K562 (cell line): ENCODE measurements around the gene TENT4A.

ENCODE experiments used
- ATF3 ChIP-seq, 2 experiments: fragments of 450-650 bp in 1 of 2; sonication (generic) in 1 of 2; formaldehyde crosslinking in 1 of 2; IDR thresholded peaks in 1 of 2; conservative IDR thresholded peaks in 1 of 2; 2 replicates each; pipeline versions ENCODE4 v1.6.1 to v1.8.1; 2016 to 2023; ENCODE audit warnings: mild to moderate bottlenecking in 2 of 2, moderate library complexity in 2 of 2, inconsistent platforms in 1 of 2, missing genetic modification reagents in 1 of 2
- BCOR ChIP-seq: fragments of 450-650 bp; IDR thresholded peaks from 2 replicates; pipeline ENCODE4 v1.6.1; 2016
- CHCHD3 ChIP-seq: fragments of 250-450 bp; sonication (Bioruptor Pico); IDR thresholded peaks from 2 replicates; pipeline ENCODE4 v2.1.2; 2022; ENCODE audit warnings: mild to moderate bottlenecking
- CTCF ChIP-seq, 3 experiments: IDR thresholded peaks in 2 of 3; conservative IDR thresholded peaks in 1 of 3; 2 replicates each; pipeline ENCODE4 v1.5.1; 2011 to 2012; ENCODE audit warnings: low read length in 3 of 3, mild to moderate bottlenecking in 3 of 3, control low read depth in 2 of 3, improper control_type of control experiment in 1 of 3, inconsistent platforms in 1 of 3, low read depth in 1 of 3, mixed read lengths in 1 of 3, moderate library complexity in 1 of 3; ENCODE audit not compliant: insufficient read depth in 2 of 3
- EZH2 ChIP-seq: IDR thresholded peaks from 2 replicates; pipeline ENCODE4 v1.6.1; 2012; ENCODE audit warnings: low read depth, mild to moderate bottlenecking, inconsistent platforms, low read length, borderline replicate concordance
- POLR2A ChIP-seq: fragments of 450-650 bp; conservative IDR thresholded peaks from 2 replicates; pipeline ENCODE4 v1.6.1; 2016
- POLR2AphosphoS5 ChIP-seq: IDR thresholded peaks from 2 replicates; pipeline ENCODE4 v1.6.1; 2011; ENCODE audit warnings: mild to moderate bottlenecking, low read depth, low read length, moderate library complexity; ENCODE audit not compliant: control insufficient read depth, insufficient read depth
- SRF ChIP-seq, 2 experiments: fragments of 250-450, 450-650 bp in 1 of 2; sonication (Bioruptor Pico) in 1 of 2; sonication (generic) in 1 of 2; formaldehyde crosslinking; IDR thresholded peaks; 2 replicates each; pipeline versions ENCODE4 v1.5.0 to v1.5.1; 2020 to 2022; ENCODE audit warnings: mild to moderate bottlenecking in 1 of 2, missing genetic modification reagents in 1 of 2
- TRIM28 ChIP-seq: fragments of 450-650 bp; IDR thresholded peaks from 2 replicates; pipeline ENCODE4 v1.6.1; 2017

DNA sequence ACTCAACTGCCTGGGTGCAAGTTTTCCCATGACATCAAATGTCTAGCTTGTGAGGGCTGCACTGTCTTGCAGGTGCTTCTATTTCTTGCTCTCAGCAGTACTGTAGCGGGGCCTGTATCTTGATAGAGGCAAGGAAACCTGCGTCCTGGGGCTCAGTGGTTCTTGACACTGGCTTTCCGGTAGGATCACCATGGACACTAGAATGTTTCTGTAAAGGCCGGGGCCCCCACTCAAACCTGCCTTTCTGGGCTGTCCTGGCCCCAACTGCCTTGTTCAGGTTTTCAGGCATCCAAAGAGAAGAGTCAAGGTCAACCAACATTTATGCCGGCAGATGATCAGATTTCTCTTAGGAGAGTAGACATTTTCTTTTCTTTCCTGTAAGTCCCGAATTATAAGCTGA is 26.7 kb upstream of the TENT4A start:
- TF ChIP-seq TRIM28 (no peak), POLR2AphosphoS5 (no peak), CHCHD3 (no peak), BCOR (no peak), CTCF (IDR thresholded peaks at IDR 0.05 in 2 of 3, conservative IDR thresholded peaks at IDR 0.05 in 1 of 3; ENCODE audit: insufficient read depth in 2 of 3, low read depth in 1 of 3, low read length in 3 of 3) (no peak), ATF3 (IDR thresholded peaks at IDR 0.05) (no peak), ATF3 (CRISPR knock-in tag; conservative IDR thresholded peaks at IDR 0.05) (no peak), EZH2 (no peak), POLR2A (no peak), SRF (CRISPR knock-in tag; IDR thresholded peaks at IDR 0.05) (no peak)
